MM.1S (cell line): ENCODE measurements around the gene LMTK3.

Source experiments
- DNase-seq: peaks from one replicate; pipeline ENCODE4 v3.0.0-alpha.2; 2015
- H2AFZ ChIP-seq: fragments of 300-600 bp; sonication (generic); 2 replicates; pipeline ENCODE4 v1.6.0; 2016; ENCODE audit warnings: antibody characterized with exemption, low read length
- H3F3A ChIP-seq: fragments of 300-600 bp; sonication (generic); 2 replicates; pipeline ENCODE4 v1.6.1; 2016; ENCODE audit warnings: mild to moderate bottlenecking, antibody characterized with exemption, low read length, moderate library complexity, mixed read lengths; ENCODE audit not compliant: insufficient read depth
- H3K27ac ChIP-seq: fragments of 300-600 bp; sonication (generic); 2 replicates; pipeline ENCODE4 v1.5.1; 2016; ENCODE audit warnings: mild to moderate bottlenecking, low read length
- H3K27me3 ChIP-seq: fragments of 300-600 bp; sonication (generic); replicated peaks from 2 replicates; pipeline ENCODE4 v1.6.0; 2016; ENCODE audit warnings: low read length; ENCODE audit not compliant: insufficient read depth
- H3K36me3 ChIP-seq: fragments of 300-600 bp; sonication (generic); replicated peaks from 2 replicates; pipeline ENCODE4 v1.6.1; 2016; ENCODE audit warnings: mild to moderate bottlenecking, low read length, mixed read lengths; ENCODE audit not compliant: insufficient read depth
- H3K4me1 ChIP-seq: fragments of 300-600 bp; sonication (generic); 2 replicates; pipeline ENCODE4 v1.6.1; 2016; ENCODE audit warnings: low read length, mixed read lengths
- H3K4me2 ChIP-seq: fragments of 300-600 bp; sonication (generic); 2 replicates; pipeline ENCODE4 v1.6.0; 2016; ENCODE audit warnings: low read depth, low read length
- H3K4me3 ChIP-seq: fragments of 300-600 bp; sonication (generic); 2 replicates; pipeline ENCODE4 v1.5.1; 2016; ENCODE audit warnings: low read length, mixed read lengths
- H3K79me2 ChIP-seq: fragments of 300-600 bp; sonication (generic); 2 replicates; pipeline ENCODE4 v1.6.1; 2016; ENCODE audit warnings: mixed run types, low read length, mixed read lengths
- H3K9ac ChIP-seq: fragments of 300-600 bp; sonication (generic); 2 replicates; pipeline ENCODE4 v1.6.1; 2016; ENCODE audit warnings: low read length, mixed read lengths
- H3K9me2 ChIP-seq: fragments of 300-600 bp; sonication (generic); replicated peaks from 2 replicates; pipeline ENCODE4 v1.6.1; 2016; ENCODE audit warnings: mild to moderate bottlenecking, low read length, mixed read lengths; ENCODE audit not compliant: insufficient read depth
- H3K9me3 ChIP-seq: fragments of 300-600 bp; sonication (generic); replicated peaks from 2 replicates; pipeline ENCODE4 v1.6.1; 2016; ENCODE audit warnings: mild to moderate bottlenecking, low read length, mixed read lengths; ENCODE audit not compliant: insufficient read depth
- H4K20me1 ChIP-seq: fragments of 300-600 bp; sonication (generic); 2 replicates; pipeline ENCODE4 v1.6.1; 2016; ENCODE audit warnings: mild to moderate bottlenecking, low read length, moderate library complexity, mixed read lengths; ENCODE audit not compliant: insufficient read depth
- CTCF ChIP-seq: fragments of 300-600 bp; sonication (generic); IDR thresholded peaks from 2 replicates; pipeline ENCODE4 v1.5.1; 2016; ENCODE audit warnings: antibody characterized with exemption, low read length, mixed read lengths
- EZH2 ChIP-seq: fragments of 300-600 bp; sonication (generic); optimal IDR thresholded peaks from 2 replicates; pipeline ENCODE3; 2017; ENCODE audit warnings: low read depth, mild to moderate bottlenecking, antibody characterized with exemption, low read length, mixed read lengths
- EZH2phosphoT487 ChIP-seq: fragments of 300-600 bp; sonication (generic); IDR thresholded peaks from 2 replicates; pipeline ENCODE4 v1.6.1; 2018; ENCODE audit warnings: antibody characterized with exemption, low read length

The LMTK3 gene

GRCh38 chr19:48476176-48476575 is 35.5 kb downstream of the LMTK3 start:
- Histone ChIP-seq H3F3A (0 out of 2 replicates have a peak, but pooled peaks cover 4% of the 10 kb centered on the region), H3K4me1 (no peaks in the 10 kb centered on the region), H3K9me3 (no peaks in the 10 kb centered on the region), H2AFZ (no peak overlapping the region), H3K4me2 (no peak overlapping the region), H3K4me3 (no peak overlapping the region), H3K36me3 (no peaks in the 10 kb centered on the region), H3K27ac (no peak overlapping the region), H3K27me3 (no peaks in the 10 kb centered on the region), H3K79me2 (peaks cover 4% of the 10 kb centered on the region; the same call in 1 of the 2 replicates), H4K20me1 (no peaks in the 10 kb centered on the region), H3K9me2 (no peaks in the 10 kb centered on the region), H3K9ac (no peak overlapping the region)
- TF ChIP-seq EZH2 (no peak), CTCF (no peak)
- no peak for DNase-seq

- no peak for DNase-seq
- Histone ChIP-seq H3K79me2 (peaks cover 8% of the 10 kb centered on the region), H3K4me2 (no peak overlapping the region), H3K27ac (no peak overlapping the region), H3K27me3 (no peaks in the 10 kb centered on the region), H3F3A (no peaks in the 10 kb centered on the region), H3K4me3 (no peak overlapping the region), H3K9me2 (no peaks in the 10 kb centered on the region), H3K4me1 (no peaks in the 10 kb centered on the region), H4K20me1 (no peaks in the 10 kb centered on the region), H3K36me3 (no peaks in the 10 kb centered on the region), H2AFZ (no peak overlapping the region), H3K9ac (no peak overlapping the region), H3K9me3 (no peaks in the 10 kb centered on the region)
- TF ChIP-seq EZH2 (no peak), CTCF (no peak), EZH2phosphoT487 (no peak)
Measured at GRCh38 chr19:48475369-48476068, 36.1 kb downstream of the LMTK3 start.

GRCh38 chr19:48474084-48474592 is 37.5 kb downstream of the LMTK3 start:
- Histone ChIP-seq H2AFZ (no peak overlapping the region), H3K4me1 (no peaks in the 10 kb centered on the region), H3K4me2 (no peak overlapping the region), H3F3A (no peaks in the 10 kb centered on the region), H3K9me3 (no peaks in the 10 kb centered on the region), H3K36me3 (no peaks in the 10 kb centered on the region), H3K27ac (no peak overlapping the region), H3K9me2 (no peaks in the 10 kb centered on the region), H3K27me3 (no peaks in the 10 kb centered on the region), H3K9ac (no peak overlapping the region), H3K79me2 (peaks cover 19% of the 10 kb centered on the region), H4K20me1 (no peaks in the 10 kb centered on the region), H3K4me3 (no peak overlapping the region)
- DNase-seq = no peak
- TF ChIP-seq EZH2 (no peak), EZH2phosphoT487 (no peak)
